WERI-Rb-1 (cell line): Measurements from ENCODE around the gene RAB35.

ENCODE experiments used
- DNase-seq: peaks from one replicate; pipeline ENCODE4 v3.0.0-alpha.2; 2020
- H3K27ac ChIP-seq: fragments of 250-450 bp; sonication (Bioruptor Pico); 2 replicates; pipeline ENCODE4 v1.5.1; 2020; ENCODE audit warnings: mild to moderate bottlenecking, moderate library complexity
- H3K27me3 ChIP-seq: fragments of 250-450 bp; sonication (Bioruptor Pico); 2 replicates; pipeline ENCODE4 v1.5.1; 2021; ENCODE audit warnings: mild to moderate bottlenecking, low read depth, moderate library complexity; ENCODE audit not compliant: insufficient read depth, severe bottlenecking
- H3K36me3 ChIP-seq: fragments of 250-450 bp; sonication (Bioruptor Pico); 2 replicates; pipeline ENCODE4 v1.5.1; 2020; ENCODE audit warnings: mild to moderate bottlenecking, moderate library complexity
- H3K4me3 ChIP-seq: 2 replicates; pipeline ENCODE4 v1.5.1; 2011; ENCODE audit warnings: low read depth, mild to moderate bottlenecking, control low read depth, low read length
- H3K9me3 ChIP-seq: fragments of 250-450 bp; sonication (Bioruptor Pico); 2 replicates; pipeline ENCODE4 v1.5.1; 2021; ENCODE audit warnings: mild to moderate bottlenecking, moderate library complexity; ENCODE audit not compliant: severe bottlenecking
- CTCF ChIP-seq: IDR thresholded peaks from 2 replicates; pipeline ENCODE4 v1.5.1; 2011; ENCODE audit warnings: low read depth, mild to moderate bottlenecking, control low read depth, inconsistent platforms, low read length

Gene RAB35

GRCh38 chr12:120078868-120079267, 37.7 kb downstream of the RAB35 start:
- Histone ChIP-seq H3K27ac (no peak overlapping the region), H3K4me3 (no peak overlapping the region), H3K36me3 (peaks cover 19% of the 10 kb centered on the region), H3K27me3 (no peaks in the 10 kb centered on the region), H3K9me3 (no peaks in the 10 kb centered on the region)
- no peak for TF ChIP-seq CTCF
- DNase-seq = no peak

- Histone ChIP-seq H3K9me3 (no peaks in the 10 kb centered on the region), H3K27ac (no peak overlapping the region), H3K4me3 (no peak overlapping the region), H3K36me3 (peaks cover 22% of the 10 kb centered on the region), H3K27me3 (no peaks in the 10 kb centered on the region)
- TF ChIP-seq CTCF = no peak
- no peak for DNase-seq
Measured at GRCh38 chr12:120077260-120077659, 39.3 kb downstream of the RAB35 start.

GRCh38 chr12:120076651-120077050, 39.9 kb downstream of the RAB35 start:
- H3K4me3 ChIP-seq = no peak overlapping the region
- no peak for TF ChIP-seq CTCF
- H3K27me3 ChIP-seq = no peaks in the 10 kb centered on the region
- no peak overlapping the region for H3K27ac ChIP-seq
- peaks cover 16% of the 10 kb centered on the region for H3K36me3 ChIP-seq
- DNase-seq = no peak
- H3K9me3 ChIP-seq = no peaks in the 10 kb centered on the region

- Histone ChIP-seq H3K27ac (no peak overlapping the region), H3K27me3 (no peaks in the 10 kb centered on the region), H3K4me3 (no peak overlapping the region), H3K36me3 (peaks cover 16% of the 10 kb centered on the region), H3K9me3 (no peaks in the 10 kb centered on the region)
- TF ChIP-seq CTCF = no peak
- DNase-seq = no peak
Measured at GRCh38 chr12:120075034-120075616, 41.4 kb downstream of the RAB35 start.

- Histone ChIP-seq H3K36me3 (peaks cover 17% of the 10 kb centered on the region), H3K9me3 (no peaks in the 10 kb centered on the region), H3K27ac (no peak overlapping the region), H3K27me3 (no peaks in the 10 kb centered on the region), H3K4me3 (no peak overlapping the region)
- no peak for DNase-seq
- no peak for TF ChIP-seq CTCF
Measured at GRCh38 chr12:120072472-120073249, 43.9 kb downstream of the RAB35 start.
